Activated CD8-positive, alpha-beta memory T cell treated with anti-CD3 and anti-CD28 coated beads for 48 hours (primary cell): ENCODE data around the gene SYTL4.
"Not testable (repeated sequence)": the region's sequence is repeated elsewhere in the genome, so short reads cannot be mapped to it uniquely, and the experiment has no call there.

Experiments used
- DNase-seq, 3 experiments: peaks; one replicate each; pipeline ENCODE4 v3.0.0-alpha.2; 2020; ENCODE audit warnings: low read depth in 2 of 3, low spot score in 2 of 3

SYTL4 gene

DNA sequence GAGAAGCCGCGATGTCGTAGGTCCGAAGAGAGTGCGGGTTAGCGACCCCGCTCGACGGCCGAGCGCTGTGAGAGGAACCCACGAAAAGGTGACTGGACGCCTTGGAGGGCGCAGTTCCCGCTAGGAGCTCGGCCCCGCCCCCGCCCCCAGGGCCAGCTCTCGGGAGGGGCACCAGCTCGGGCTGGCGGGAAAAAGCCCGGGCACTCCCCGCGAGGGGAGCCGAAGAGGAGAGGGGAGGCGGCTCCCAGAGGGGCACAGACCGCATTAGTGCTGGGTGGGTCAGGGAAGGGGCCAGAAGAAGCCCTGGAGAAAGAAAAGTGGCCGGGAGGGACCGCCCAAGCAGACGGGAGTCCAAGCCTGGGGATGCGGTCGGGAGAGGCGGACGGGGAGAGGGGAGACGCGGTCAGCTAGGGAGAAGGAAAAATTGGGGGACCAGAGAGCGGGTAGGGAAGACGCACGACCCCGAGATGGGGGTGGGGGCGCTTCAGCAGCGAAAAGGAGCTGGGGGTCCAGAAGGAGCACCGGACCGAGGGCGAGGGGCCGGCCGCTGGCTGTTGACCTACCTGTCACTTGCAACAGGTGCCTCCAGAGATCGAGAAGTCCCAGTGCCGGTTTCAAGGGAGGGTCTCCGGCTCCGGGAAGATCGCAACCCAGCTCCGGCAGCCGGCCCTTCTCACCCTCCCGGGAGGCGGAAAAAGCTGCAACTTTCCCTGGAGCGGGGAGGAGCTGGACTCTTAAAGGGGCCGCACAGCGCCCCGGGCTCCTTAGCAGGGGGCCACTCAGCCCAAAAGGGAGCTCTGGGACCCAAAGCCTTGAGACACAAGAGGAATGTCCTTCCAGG lies at the start of gene SYTL4:
SYTL4 (minus strand) TSS at position 681 of the 841 bp plus-strand sequence. CDS start 30,084 bp downstream, outside the sequence.
- no peak for DNase-seq

DNA sequence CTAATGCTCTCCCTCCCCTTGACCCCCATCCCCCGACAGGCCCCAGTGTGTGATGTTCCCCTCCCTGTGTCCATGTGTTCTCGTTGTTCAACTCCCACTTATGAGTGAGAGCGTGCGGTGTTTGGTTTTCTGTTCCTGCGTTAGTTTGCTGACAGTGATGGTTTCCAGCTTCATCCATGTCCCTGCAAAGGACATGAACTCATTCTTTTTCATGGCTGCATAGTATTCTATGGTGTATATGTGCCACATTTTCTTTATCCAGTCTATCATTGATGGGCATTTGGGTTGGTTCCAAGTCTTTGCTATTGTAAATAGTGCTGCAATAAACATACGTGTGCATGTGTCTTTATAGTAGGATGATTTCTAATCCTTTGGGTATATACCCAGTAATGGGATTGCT lies 37.5 kb upstream of the SYTL4 start:
- DNase-seq: not testable (repeated sequence)

DNA sequence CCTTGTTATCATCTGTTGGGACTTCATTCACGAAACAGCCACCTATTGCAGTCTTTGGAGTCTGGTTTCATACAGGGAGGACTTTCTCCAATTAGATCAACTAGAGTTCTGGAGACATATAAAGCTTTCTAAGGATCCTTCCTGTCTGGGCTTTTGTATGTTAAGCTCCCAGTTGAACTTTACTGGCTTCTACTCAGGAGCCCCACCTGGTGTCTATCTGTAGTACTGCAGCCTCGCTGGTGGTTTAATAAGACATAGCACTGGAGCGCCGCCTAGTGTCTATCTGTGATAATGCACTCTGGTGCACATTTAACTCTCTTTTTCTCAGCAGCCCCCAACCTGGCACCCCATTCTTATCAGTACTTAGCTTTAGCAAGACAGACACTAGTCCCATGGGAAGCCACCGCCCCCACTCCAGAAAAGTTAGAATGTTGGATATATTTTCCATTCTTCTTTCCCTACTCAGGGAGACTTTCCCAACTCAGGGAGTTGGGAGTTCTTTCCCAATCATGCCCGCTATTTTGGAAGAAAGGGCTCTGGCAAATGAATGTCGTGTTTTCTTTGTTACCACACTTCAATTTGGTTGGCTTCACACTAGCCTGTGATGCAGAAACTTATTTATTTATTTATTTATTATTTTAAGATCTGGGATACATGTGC lies 36.9 kb upstream of the SYTL4 start:
- DNase-seq: peak; percentile 60 to 95 (median 81)

DNA sequence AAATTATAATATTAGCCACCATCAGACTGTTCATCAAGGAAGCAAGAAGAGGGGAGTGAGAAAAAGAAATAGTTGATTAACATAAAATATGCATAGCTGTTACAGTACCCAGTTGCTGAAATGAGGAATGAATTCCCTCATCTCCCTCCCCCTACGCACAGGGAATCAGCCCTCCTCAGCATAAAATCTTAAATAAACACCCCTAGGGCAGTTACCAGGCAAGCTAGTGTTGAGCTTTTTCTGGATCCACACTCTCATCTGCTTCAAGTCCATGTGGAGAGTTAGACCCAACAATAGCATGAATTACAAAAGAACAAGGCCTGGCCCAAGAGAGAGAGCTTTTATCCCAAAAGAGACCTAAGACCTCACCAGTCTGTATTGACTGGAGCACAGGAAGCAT lies 19.0 kb upstream of the SYTL4 start:
- no peak for DNase-seq

DNA sequence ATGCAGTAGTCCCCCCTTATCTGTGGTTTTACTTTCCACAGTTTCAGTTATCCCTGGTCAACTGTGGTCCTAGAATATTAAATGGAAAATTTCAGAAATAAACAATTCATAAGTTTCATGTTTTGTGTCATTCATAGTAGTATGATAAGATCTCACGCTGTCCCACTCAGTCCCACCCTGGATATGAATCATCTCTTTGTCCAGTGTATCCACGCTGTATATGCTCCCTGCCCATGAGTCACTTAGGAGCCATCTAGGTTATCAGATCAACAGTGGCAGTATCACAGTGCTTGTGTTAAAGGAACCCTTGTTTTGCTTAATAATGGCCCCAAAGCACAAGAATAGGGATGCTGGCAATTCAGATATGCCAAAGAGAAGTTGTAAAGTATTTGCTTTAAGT lies 16.2 kb upstream of the SYTL4 start:
- DNase-seq: no peak

DNA sequence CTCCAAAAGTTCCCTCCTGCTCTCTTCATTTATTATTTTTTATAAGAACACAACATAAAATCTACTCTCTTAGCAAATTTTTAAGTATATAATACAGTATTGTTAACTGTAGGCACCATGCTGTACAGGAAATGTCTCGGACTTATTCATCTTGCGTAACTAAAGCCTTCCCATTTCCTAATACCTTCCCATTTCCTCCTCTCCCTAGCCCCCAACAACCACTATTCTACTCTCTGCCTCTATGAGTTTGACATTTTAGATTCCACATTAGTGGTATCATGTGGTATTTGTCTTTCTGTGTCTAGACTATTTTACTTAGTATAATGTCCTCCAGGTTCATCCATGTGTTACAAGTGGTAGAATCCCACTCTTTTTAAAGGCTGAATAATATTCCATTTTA lies 15.8 kb upstream of the SYTL4 start:
- DNase-seq: no peak

DNA sequence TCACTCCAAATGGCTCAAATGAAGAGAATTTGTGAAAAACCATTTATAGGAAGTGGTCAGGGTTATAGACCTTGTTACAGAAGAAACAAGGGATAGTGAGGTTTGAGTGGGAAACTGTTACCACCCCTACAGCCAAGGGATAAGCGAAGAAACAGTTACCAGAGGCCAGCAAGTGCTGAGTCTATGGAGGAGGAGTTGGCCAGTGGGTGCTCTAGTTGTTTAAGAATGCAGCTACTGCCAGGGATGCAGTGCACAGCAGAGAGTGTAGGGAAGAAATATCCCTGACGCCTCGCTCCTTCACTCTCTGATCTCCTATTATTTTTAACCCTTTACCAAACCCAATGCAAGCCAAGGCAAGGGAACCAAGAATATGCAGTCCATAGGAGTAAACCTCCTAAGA lies 15.2 kb upstream of the SYTL4 start:
- DNase-seq: no peak

DNA sequence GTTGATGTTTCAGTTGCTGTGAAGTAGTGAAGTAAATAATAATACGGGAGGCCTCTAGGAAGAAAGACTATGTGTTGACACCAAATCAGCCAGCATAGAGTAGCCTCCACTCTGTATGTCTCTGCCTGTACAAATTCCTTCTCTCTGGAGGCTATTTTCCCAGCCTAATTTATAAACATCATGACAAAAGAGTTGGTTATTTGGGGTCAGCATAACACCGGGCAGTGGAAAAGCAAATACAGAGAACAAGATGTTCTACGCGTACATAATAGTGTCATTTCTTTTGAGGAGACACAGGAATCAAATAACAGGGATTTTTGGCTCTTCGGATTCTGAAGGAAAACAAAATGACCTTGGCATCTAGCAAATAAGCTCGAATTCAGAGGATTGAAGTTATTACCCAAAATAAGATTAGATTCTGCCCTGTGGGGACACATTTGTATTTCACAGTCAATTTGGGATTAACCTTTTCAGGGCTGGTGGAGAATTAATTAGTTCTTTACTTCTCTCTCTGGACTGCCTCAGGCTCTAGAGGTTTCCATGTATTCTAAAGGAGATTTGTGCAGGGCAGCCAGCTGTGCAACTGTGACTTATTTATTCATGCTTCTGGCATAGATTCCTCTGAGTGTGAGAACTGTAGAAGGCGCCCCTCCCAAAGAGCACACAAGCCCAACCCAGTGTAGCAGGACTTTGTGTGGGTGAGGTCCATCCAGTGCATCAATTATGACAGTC lies 14.1 kb upstream of the SYTL4 start:
- no peak for DNase-seq

DNA sequence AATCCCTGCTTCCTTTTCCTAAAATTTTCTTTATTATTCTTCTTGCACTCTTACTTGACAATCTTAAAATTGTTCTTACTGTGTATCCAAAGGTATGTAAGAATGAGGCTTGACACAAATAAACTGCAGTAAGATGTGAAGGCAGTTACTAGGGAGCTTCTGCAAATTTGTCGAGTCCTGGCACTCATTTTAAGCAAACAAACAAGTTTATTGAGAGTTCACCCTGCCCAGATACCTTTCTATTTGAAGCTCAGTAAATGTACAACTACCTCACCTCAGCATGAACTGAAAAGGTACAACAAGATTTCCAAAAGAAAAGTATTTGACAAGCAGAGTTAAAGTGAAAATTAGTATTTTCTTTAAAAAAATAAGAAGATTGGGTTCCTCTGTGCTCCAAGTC lies 13.3 kb upstream of the SYTL4 start:
- no peak for DNase-seq

DNA sequence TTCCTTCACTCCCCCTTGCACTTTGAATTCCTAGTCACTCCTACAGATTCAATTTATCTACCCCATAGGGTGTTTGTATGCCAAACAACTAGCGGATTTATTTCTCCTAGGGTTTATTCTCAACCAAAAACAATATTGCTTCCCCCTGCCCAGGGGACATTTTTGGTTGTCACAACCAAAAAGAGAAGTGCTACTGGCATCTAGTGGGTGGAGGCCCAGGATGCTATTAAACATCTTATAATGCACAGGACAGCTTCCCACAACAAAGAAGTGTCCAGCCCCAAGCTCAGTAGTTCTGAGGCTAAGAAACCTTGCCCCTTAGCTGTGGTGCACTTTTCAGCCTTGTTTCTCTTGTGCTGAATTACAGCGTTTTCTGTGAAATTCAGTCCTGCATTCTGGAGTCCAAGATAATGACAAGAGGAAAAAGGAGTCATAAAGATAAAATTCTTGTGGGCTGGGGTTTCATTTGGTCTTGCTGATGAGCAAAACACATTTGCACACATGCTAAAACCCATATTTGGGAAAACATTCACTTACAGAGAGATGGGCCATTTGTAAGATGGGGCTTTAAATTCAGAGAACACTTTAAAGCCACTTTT lies 11.2 kb upstream of the SYTL4 start:
- no peak for DNase-seq

DNA sequence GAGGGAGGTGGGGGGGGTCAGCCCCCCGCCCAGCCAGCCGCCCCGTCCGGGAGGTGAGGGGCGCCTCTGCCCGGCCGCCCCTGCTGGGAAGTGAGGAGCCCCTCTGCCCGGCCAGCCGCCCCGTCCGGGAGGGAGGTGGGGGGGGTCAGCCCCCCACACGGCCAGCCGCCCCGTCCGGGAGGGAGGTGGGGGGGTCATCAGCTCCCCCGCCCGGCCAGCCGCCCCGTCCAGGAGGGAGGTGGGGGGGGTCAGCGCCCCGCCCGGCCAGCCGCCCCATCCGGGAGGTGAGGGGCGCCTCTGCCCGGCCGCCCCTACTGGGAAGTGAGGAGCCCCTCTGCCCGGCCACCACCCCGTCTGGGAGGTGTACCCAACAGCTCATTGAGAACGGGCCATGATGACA lies 7.9 kb downstream of the SYTL4 start:
- not testable (repeated sequence) for DNase-seq

DNA sequence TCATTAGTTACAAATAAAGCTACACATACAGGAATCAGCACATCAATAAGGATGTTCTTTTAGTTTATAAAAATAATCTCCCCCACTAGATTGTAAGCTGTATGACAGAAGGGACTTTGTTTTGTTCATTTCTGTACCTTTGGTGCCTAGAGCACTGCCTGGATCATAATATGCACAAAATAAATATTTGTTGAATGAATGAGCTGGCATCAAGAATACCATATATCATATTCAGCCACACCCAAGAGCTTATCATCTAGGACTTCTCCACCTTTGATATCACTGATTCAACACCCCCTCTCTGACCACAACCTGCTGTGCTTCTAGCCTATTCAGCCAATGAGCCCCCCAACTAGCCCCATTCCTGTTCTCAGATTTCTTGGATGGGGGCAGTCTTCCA lies 10.6 kb downstream of the SYTL4 start:
- no peak for DNase-seq

DNA sequence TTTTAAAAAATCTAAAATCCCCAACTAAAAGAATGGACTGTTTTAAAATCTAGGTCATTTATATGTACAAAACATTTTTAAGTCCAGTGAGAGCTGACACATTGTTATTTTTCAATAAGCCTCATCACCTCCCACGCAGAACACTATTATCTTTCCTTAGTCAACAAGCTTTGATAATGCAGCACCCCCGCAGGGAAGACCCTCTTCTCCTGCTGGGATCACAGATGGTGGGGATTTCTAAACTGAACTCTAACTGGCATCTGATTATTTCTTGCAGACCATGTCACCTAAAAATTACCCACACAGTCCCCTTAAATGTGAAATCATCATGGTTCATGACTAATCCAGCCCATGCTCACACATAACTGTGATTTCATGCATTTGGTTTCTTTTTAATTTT lies 11.6 kb downstream of the SYTL4 start:
- DNase-seq: no peak

DNA sequence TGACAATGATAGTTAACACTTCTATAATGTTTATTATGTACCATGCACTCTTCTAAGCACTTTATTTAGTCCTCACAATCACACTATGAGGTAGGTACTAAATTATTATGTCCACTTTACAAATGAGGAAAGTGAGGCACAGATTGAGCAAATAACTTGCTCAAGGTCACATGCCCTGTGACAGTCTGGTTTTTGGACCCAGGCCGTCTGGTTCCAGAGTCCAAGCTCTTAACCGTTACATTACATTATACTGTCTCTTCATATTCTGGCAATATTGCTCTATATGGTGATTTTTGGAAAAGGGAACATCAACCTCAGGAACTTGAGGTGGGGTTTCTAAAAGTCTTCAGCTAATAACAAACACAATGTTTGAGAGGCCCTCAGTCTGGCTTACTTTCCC lies 12.8 kb downstream of the SYTL4 start:
- no peak for DNase-seq

DNA sequence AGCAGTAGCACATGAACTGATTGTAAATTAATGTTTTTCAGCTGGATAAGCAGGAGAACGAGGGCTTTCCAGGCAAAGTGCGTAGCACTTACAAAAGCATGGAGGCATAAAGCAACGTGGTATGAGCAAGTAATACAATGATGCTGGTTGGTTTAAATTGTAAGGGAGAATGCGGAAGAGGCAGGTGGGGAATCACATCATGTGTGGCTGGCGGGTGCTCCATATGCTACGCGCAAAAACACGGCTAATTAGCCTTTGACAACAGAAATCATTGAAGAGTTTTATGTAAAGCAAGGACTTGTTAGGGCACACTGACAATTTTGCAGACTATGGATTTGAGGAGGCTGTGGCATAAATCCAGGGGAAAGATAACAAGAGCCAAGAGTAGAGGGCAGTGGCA lies 14.6 kb downstream of the SYTL4 start:
- DNase-seq: no peak

DNA sequence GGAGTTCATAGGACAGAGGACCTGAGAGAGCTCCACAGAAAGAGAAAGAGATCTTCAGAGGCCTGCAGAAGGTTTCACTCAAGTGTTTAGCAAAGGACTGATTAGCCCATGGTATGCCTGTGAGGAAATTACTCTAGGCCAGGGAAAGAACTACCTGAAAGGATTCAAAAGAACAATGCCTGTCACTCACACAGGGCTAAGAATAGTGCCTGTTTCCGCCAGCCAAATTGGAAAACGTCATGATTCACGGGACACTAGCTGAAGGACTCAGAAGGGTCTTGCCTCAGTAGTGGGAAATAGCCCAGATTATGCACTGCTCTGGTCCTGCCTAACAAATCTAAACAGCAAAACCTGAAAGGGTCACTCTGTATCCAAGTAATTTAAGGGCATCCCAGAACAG lies 21.1 kb downstream of the SYTL4 start:
- no peak for DNase-seq

DNA sequence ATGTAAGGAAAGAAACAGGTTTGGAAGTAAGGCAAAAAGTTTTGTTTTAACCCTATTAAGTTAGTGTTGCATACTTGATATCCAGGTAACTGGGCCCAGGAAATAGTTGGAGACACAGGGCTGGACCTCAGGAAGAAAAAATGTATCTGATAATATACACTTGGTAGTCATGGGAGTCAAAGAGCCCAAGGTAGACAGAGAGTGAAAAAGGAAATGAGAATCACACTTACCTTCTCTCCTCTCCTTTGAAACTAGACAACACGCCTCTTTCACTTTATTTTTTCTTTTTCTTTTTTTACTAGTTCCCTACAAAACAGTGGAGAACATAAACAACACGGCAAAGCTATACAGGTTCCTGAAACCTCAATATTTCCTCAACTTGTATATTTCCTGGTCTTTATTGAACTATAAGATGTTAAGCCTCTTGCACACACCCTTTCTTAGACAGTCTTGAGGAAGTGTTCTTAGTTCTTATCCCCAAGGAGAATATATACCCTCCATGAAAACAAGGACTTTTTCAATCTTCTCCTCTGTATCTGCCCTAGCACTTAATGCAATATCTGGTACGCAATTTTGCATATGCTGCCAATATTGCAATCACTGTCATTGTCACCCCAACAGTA lies 27.2 kb downstream of the SYTL4 start:
- no peak for DNase-seq

DNA sequence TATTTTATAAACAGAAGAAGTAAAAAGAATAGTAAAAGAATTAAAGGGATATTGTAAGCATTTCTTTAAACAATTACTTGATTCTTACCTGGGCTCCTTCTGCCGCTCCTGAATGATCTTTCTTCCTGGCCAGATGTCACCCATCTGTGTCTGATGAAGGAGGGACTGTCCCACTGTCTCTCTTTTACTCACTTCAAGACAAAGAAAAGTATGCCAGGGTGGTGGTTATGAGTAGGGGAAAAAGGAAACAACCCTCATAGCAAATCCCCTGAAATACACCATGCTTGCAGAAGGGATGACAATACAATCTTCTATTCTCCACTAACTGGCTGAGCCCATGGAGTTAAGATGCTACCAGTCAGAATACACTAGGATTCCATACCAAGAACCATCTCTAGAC lies 31.1 kb downstream of the SYTL4 start:
- no peak for DNase-seq

DNA sequence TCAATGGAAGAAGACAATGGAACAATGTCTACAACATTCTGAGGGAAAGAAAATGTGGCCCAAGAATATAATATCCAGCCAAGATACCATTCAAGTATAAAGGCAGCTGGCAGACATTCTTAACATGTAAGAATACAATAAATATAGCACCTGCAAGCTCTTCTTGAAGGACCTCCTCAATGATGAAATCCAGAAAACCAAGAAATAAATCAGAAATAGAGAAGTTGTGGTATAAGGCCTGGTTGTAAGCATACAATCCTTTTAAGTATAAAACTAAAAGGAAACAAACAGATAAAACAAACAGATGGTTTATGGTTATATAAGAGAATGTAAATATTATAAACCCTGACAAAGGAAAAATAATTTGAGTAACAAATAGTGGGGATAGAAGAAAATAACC lies 33.4 kb downstream of the SYTL4 start:
- no peak for DNase-seq

DNA sequence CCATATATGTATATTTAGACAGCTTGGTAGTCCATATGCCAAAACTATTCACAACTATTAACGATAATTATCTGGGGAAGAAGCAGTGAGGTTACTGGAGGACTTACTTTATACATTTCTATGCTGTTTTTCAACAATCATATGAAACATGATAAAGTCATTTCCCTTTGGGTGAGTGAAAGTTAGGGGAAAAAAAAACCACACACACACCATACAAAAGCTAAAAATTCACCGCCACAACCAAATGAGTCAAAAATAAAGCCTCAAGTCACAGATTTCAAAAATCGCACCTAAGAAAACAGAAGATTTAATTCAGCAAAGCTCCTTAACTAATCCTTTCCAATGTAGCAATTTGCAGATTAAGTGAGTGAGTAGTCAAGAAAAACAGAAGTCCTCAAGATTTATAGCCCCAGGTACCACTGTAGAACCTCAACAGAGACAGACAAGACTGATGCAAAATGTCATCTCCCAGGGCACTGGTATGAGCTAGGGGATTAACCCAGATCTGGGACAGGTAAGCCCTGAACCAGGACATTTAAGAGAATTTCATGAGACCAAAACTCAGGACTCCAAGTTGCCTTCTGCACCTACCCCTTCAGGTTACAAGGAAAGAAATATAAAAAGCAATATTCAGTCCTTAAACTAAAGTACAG lies 35.1 kb downstream of the SYTL4 start:
- DNase-seq: no peak

DNA sequence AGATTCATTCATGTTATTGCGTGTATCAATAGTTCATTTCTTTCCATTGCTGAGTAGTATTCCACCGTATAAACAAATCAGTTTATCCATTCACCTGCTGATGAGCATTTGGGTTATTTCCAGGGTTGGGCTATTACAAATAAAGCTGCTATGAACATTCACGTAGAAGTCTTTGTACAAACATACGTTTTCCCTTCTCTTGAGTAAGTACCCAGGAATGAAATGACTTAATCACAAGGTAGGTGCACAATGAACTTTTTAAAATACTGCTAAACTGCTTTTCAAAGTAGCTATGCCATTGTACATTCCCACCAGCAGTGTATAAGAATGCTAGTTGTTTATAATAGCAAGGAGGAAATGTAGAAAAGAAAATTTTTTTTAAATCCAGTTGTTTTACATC lies 35.9 kb downstream of the SYTL4 start:
- no peak for DNase-seq
